Activated naive CD8-positive, alpha-beta T cell treated with anti-CD3 and anti-CD28 coated beads, Interleukin-2, amount 50 U/mL, for 16 hours (primary cell): ENCODE results near the gene TES.
A peak's percentile ranks its signal among the peaks of the same experiment; 100 is the strongest.

ENCODE experiments used
- DNase-seq: peaks from one replicate; pipeline ENCODE4 v3.0.0-alpha.2; 2020; ENCODE audit warnings: low read depth, low spot score

The TES gene

GRCh38 chr7:116193329-116194087 is 16.8 kb upstream of the TES start:
- no peak for DNase-seq

GRCh38 chr7:116194115-116194514 is 16.2 kb upstream of the TES start:
- no peak for DNase-seq

- no peak for DNase-seq
These were observed 14.9 kb upstream of the TES start for GRCh38 chr7:116195451-116195850.

- no peak for DNase-seq
These were observed 13.4 kb upstream of the TES start for GRCh38 chr7:116196947-116197346.

- no peak for DNase-seq
These were observed 13.0 kb upstream of the TES start for GRCh38 chr7:116197360-116197759.

GRCh38 chr7:116198748-116199410 is 11.5 kb upstream of the TES start:
- DNase-seq: no peak

GRCh38 chr7:116200963-116201362 is 9.4 kb upstream of the TES start:
- no peak for DNase-seq

GRCh38 chr7:116206141-116206540 is 4.2 kb upstream of the TES start:
- no peak for DNase-seq

GRCh38 chr7:116208919-116209318 is 1.4 kb upstream of the TES start:
- no peak for DNase-seq

GRCh38 chr7:116209561-116210070 is 723 bp upstream of the TES start:
- DNase-seq: no peak

GRCh38 chr7:116211006-116211912 is 920 bp downstream of the TES start:
- DNase-seq: peak; percentile 27

- no peak for DNase-seq
These were observed 1.7 kb downstream of the TES start for GRCh38 chr7:116211913-116212596.

GRCh38 chr7:116212869-116213268 is 2.5 kb downstream of the TES start:
- DNase-seq: no peak

- DNase-seq: no peak
These were observed 3.2 kb downstream of the TES start for GRCh38 chr7:116213361-116214130.

- DNase-seq: no peak
These were observed 4.6 kb downstream of the TES start for GRCh38 chr7:116214921-116215320.

GRCh38 chr7:116215551-116215950 is 5.2 kb downstream of the TES start:
- DNase-seq: no peak

- DNase-seq: no peak
These were observed 6.7 kb downstream of the TES start for GRCh38 chr7:116216956-116217571.

GRCh38 chr7:116218051-116218645 is 7.8 kb downstream of the TES start:
- no peak for DNase-seq

- no peak for DNase-seq
These were observed 8.4 kb downstream of the TES start for GRCh38 chr7:116218747-116219146.

GRCh38 chr7:116219288-116219687 is 8.9 kb downstream of the TES start:
- DNase-seq: no peak
